WTC11 (cell line): ENCODE results near the gene CXCR3.

ENCODE experiments used
- AFF4 ChIP-seq: sonication (generic); formaldehyde crosslinking; IDR thresholded peaks from 2 replicates; pipeline ENCODE4 v1.8.1; 2023; ENCODE audit warnings: mild to moderate bottlenecking, missing genetic modification reagents, borderline replicate concordance
- ATF2 ChIP-seq: sonication (generic); formaldehyde crosslinking; IDR thresholded peaks from 2 replicates; pipeline ENCODE4 v1.8.1; 2022; ENCODE audit warnings: low read depth, missing genetic modification reagents, borderline replicate concordance
- E2F5 ChIP-seq: sonication (generic); formaldehyde crosslinking; IDR thresholded peaks from 2 replicates; pipeline ENCODE4 v1.8.1; 2022; ENCODE audit warnings: mild to moderate bottlenecking, moderate library complexity, missing genetic modification reagents
- ESRRA ChIP-seq: sonication (generic); formaldehyde crosslinking; IDR thresholded peaks from 2 replicates; pipeline ENCODE4 v1.8.1; 2022; ENCODE audit warnings: mild to moderate bottlenecking, missing genetic modification reagents, borderline replicate concordance
- HMGA2 ChIP-seq: fragments of 250-450 bp; sonication (Bioruptor Pico); IDR thresholded peaks from 2 replicates; pipeline ENCODE4 v1.4.0; 2021; ENCODE audit warnings: mild to moderate bottlenecking, moderate library complexity
- IRF1 ChIP-seq: sonication (generic); formaldehyde crosslinking; IDR thresholded peaks from 2 replicates; pipeline ENCODE4 v1.8.0; 2023; ENCODE audit warnings: missing genetic modification reagents
- JUN ChIP-seq: sonication (generic); formaldehyde crosslinking; IDR thresholded peaks from 2 replicates; pipeline ENCODE4 v1.8.0; 2023; ENCODE audit warnings: mild to moderate bottlenecking, missing genetic modification reagents
- SMAD4 ChIP-seq: sonication (generic); formaldehyde crosslinking; IDR thresholded peaks from 2 replicates; pipeline ENCODE4 v1.8.0; 2022; ENCODE audit warnings: mild to moderate bottlenecking, missing genetic modification reagents
- USF2 ChIP-seq: sonication (generic); formaldehyde crosslinking; IDR thresholded peaks from 2 replicates; pipeline ENCODE4 v1.8.1; 2023; ENCODE audit warnings: mild to moderate bottlenecking, missing genetic modification reagents, moderate library complexity
- ZNF232 ChIP-seq: sonication (generic); formaldehyde crosslinking; IDR thresholded peaks from 2 replicates; pipeline ENCODE4 v1.8.0; 2022; ENCODE audit warnings: mild to moderate bottlenecking, missing genetic modification reagents
- TF ChIP-seq, protein P1 (sequence below): sonication (generic); formaldehyde crosslinking; IDR thresholded peaks from 2 replicates; pipeline ENCODE4 v1.8.1; 2023; ENCODE audit warnings: mild to moderate bottlenecking, missing genetic modification reagents
- TF ChIP-seq, protein P2 (sequence below): fragments of 200-600 bp; IDR thresholded peaks from 2 replicates; pipeline ENCODE4 v1.8.0; 2022; ENCODE audit warnings: antibody characterized with exemption

DNA sequence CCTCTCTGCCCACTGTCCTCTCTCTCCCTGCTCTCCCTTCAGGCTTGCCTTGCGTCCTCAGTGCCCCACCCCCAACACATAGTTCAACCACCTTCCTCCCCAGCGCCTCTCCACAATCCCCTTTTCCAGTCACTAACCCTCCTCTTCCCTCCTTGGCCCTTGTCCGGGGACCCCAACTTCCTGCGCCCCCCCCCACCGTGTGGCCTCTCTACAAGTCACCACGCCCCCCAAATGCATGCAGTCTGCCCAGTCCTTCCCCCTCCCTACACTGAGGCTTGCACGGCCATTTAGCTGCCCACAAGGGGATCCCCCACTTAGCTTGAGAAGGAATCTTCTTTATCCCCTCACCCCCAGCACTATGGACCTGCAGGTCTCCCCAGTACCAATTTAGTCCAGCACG lies 569 bp downstream of the CXCR3 start:
- TF ChIP-seq SMAD4 (no peak), JUN (CRISPR knock-in tag) (no peak), ATF2 (CRISPR knock-in tag) (no peak), USF2 (no peak), HMGA2 (CRISPR knock-in tag) (no peak), E2F5 (CRISPR knock-in tag) (no peak), ESRRA (CRISPR knock-in tag) (no peak), ZNF232 (CRISPR knock-in tag) (no peak), IRF1 (CRISPR knock-in tag) (no peak), AFF4 (CRISPR knock-in tag) (no peak)
- TF ChIP-seq, protein P1, sequence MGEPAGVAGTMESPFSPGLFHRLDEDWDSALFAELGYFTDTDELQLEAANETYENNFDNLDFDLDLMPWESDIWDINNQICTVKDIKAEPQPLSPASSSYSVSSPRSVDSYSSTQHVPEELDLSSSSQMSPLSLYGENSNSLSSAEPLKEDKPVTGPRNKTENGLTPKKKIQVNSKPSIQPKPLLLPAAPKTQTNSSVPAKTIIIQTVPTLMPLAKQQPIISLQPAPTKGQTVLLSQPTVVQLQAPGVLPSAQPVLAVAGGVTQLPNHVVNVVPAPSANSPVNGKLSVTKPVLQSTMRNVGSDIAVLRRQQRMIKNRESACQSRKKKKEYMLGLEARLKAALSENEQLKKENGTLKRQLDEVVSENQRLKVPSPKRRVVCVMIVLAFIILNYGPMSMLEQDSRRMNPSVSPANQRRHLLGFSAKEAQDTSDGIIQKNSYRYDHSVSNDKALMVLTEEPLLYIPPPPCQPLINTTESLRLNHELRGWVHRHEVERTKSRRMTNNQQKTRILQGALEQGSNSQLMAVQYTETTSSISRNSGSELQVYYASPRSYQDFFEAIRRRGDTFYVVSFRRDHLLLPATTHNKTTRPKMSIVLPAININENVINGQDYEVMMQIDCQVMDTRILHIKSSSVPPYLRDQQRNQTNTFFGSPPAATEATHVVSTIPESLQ (CRISPR knock-in tag), result no peak
- TF ChIP-seq, protein P2, sequence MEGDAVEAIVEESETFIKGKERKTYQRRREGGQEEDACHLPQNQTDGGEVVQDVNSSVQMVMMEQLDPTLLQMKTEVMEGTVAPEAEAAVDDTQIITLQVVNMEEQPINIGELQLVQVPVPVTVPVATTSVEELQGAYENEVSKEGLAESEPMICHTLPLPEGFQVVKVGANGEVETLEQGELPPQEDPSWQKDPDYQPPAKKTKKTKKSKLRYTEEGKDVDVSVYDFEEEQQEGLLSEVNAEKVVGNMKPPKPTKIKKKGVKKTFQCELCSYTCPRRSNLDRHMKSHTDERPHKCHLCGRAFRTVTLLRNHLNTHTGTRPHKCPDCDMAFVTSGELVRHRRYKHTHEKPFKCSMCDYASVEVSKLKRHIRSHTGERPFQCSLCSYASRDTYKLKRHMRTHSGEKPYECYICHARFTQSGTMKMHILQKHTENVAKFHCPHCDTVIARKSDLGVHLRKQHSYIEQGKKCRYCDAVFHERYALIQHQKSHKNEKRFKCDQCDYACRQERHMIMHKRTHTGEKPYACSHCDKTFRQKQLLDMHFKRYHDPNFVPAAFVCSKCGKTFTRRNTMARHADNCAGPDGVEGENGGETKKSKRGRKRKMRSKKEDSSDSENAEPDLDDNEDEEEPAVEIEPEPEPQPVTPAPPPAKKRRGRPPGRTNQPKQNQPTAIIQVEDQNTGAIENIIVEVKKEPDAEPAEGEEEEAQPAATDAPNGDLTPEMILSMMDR, result no peak
